Osteoblast (primary cell): ENCODE data around the gene KRTAP12-3. TPM values are rescaled to one million over a fixed set of nuclear protein-coding genes. Genes with fewer than 3 reads are reported as not detected.
A peak's percentile ranks its signal among the peaks of the same experiment; 100 is the strongest.

ENCODE experiments used
- DNase-seq: peaks from one replicate; pipeline ENCODE4 v3.0.0; 2011; ENCODE audit warnings: low spot score, mixed read lengths; ENCODE audit not compliant: insufficient read length; ENCODE audit errors: missing footprints
- H2AFZ ChIP-seq: 2 replicates; pipeline ENCODE4 v1.6.0; 2011; ENCODE audit warnings: mild to moderate bottlenecking, low read length
- H3K27ac ChIP-seq: 2 replicates; pipeline ENCODE4 v1.5.1; 2011; ENCODE audit warnings: mild to moderate bottlenecking, low read depth, low read length, moderate library complexity
- H3K27me3 ChIP-seq: 2 replicates; pipeline ENCODE4 v1.6.0; 2012; ENCODE audit warnings: mild to moderate bottlenecking, control low read depth, inconsistent platforms, low read length, moderate library complexity; ENCODE audit not compliant: insufficient read depth
- H3K36me3 ChIP-seq: 2 replicates; pipeline ENCODE4 v1.5.1; 2011; ENCODE audit warnings: mild to moderate bottlenecking, low read length, control low read depth, moderate library complexity; ENCODE audit not compliant: insufficient read depth
- H3K4me1 ChIP-seq: 2 replicates; pipeline ENCODE4 v1.5.1; 2011; ENCODE audit warnings: mild to moderate bottlenecking, low read length, control low read depth, moderate library complexity; ENCODE audit not compliant: insufficient read depth
- H3K4me2 ChIP-seq: 2 replicates; pipeline ENCODE4 v1.6.0; 2011; ENCODE audit warnings: mild to moderate bottlenecking, low read length; ENCODE audit not compliant: insufficient read depth
- H3K4me3 ChIP-seq: fragments of 200-600 bp; sonication (generic); 3 replicates; pipeline ENCODE4 v1.5.1; 2012; ENCODE audit warnings: mild to moderate bottlenecking, low read length, inconsistent platforms; ENCODE audit not compliant: insufficient read depth
- H3K79me2 ChIP-seq: 2 replicates; pipeline ENCODE4 v1.6.0; 2012; ENCODE audit warnings: mild to moderate bottlenecking, low read length, control low read depth, inconsistent platforms; ENCODE audit not compliant: insufficient read depth
- H3K9me3 ChIP-seq: 2 replicates; pipeline ENCODE4 v1.5.1; 2011; ENCODE audit warnings: low read depth, low read length, control low read depth
- H4K20me1 ChIP-seq: 2 replicates; pipeline ENCODE4 v1.6.0; 2012; ENCODE audit warnings: mild to moderate bottlenecking, low read length, control low read depth; ENCODE audit not compliant: insufficient read depth
- CTCF ChIP-seq: IDR thresholded peaks from 2 replicates; pipeline ENCODE4 v1.5.1; 2011; ENCODE audit warnings: mild to moderate bottlenecking, low read depth, low read length, moderate library complexity; ENCODE audit errors: extremely low read depth
- total RNA-seq: library from RNA; depleted of rRNA; stranded (reverse); fragments of >200 nt; gene quantifications from 2 replicates; pipeline ENCODE4 v1.2.3, GENCODE V29; 2012

KRTAP12-3 gene
- total RNA-seq, 1 donor: not detected

GRCh38 chr21:44617071-44617501, 40.6 kb upstream of the KRTAP12-3 start:
- TF ChIP-seq CTCF: no peak
- no peak overlapping the region for H3K27ac ChIP-seq

GRCh38 chr21:44618504-44618903, 39.2 kb upstream of the KRTAP12-3 start:
- Histone ChIP-seq H3K4me3 (no peak overlapping the region), H3K4me2 (no peak overlapping the region), H3K27ac (no peak overlapping the region), H3K27me3 (no peaks in the 10 kb centered on the region), H3K4me1 (no peaks in the 10 kb centered on the region), H3K36me3 (no peaks in the 10 kb centered on the region), H2AFZ (no peak overlapping the region), H4K20me1 (no peaks in the 10 kb centered on the region), H3K9me3 (no peaks in the 10 kb centered on the region), H3K79me2 (no peaks in the 10 kb centered on the region)
- DNase-seq: no peak
- TF ChIP-seq CTCF: peak; percentile 29

More at GRCh38 chr21:44617071-44617501, 40.6 kb upstream of the KRTAP12-3 start:
- no peak overlapping the region for H3K4me2 ChIP-seq
- no peaks in the 10 kb centered on the region for H4K20me1 ChIP-seq
- no peaks in the 10 kb centered on the region for H3K27me3 ChIP-seq
- no peaks in the 10 kb centered on the region for H3K79me2 ChIP-seq
- H3K4me1 ChIP-seq: no peaks in the 10 kb centered on the region
- DNase-seq: no peak
- H3K36me3 ChIP-seq: no peaks in the 10 kb centered on the region
- no peak overlapping the region for H3K4me3 ChIP-seq
- no peaks in the 10 kb centered on the region for H3K9me3 ChIP-seq
- H2AFZ ChIP-seq: no peak overlapping the region

GRCh38 chr21:44618909-44619308, 38.8 kb upstream of the KRTAP12-3 start:
- Histone ChIP-seq H3K9me3 (no peaks in the 10 kb centered on the region), H3K27ac (no peak overlapping the region), H3K4me3 (no peak overlapping the region), H3K4me1 (no peaks in the 10 kb centered on the region), H3K79me2 (no peaks in the 10 kb centered on the region), H3K36me3 (no peaks in the 10 kb centered on the region), H2AFZ (no peak overlapping the region), H3K27me3 (no peaks in the 10 kb centered on the region), H3K4me2 (no peak overlapping the region), H4K20me1 (no peaks in the 10 kb centered on the region)
- no peak for DNase-seq
- TF ChIP-seq CTCF: no peak

- H4K20me1 ChIP-seq: no peaks in the 10 kb centered on the region
- TF ChIP-seq CTCF: no peak
- no peak overlapping the region for H2AFZ ChIP-seq
- no peak overlapping the region for H3K4me3 ChIP-seq
- no peak overlapping the region for H3K4me2 ChIP-seq
- no peaks in the 10 kb centered on the region for H3K79me2 ChIP-seq
- H3K9me3 ChIP-seq: no peaks in the 10 kb centered on the region
- H3K4me1 ChIP-seq: no peaks in the 10 kb centered on the region
- no peak for DNase-seq
- no peaks in the 10 kb centered on the region for H3K27me3 ChIP-seq
- H3K36me3 ChIP-seq: no peaks in the 10 kb centered on the region
- no peak overlapping the region for H3K27ac ChIP-seq
These were observed 37.8 kb upstream of the KRTAP12-3 start for GRCh38 chr21:44619886-44620285.
